HEK293 (cell line): ENCODE measurements around the gene ZNF625.

Source experiments
- CTCF ChIA-PET: fragments of 350-600 bp; formaldehyde crosslinking; extraction: SDS; loops from one replicate; lab custom pipeline; 2021; ENCODE audit warnings: antibody characterized with exemption; lab: Yijun Ruan, JAX
- POLR2A ChIA-PET: fragments of 300-600 bp; formaldehyde crosslinking; extraction: SDS; loops from one replicate; lab custom pipeline; 2020; ENCODE audit warnings: antibody characterized with exemption, inconsistent platforms; lab: Yijun Ruan, JAX
- H3K27ac ChIP-seq: fragments of 200-500 bp; sonication (Bioruptor generic); 2 replicates; pipeline ENCODE4 v1.5.1; 2014; ENCODE audit warnings: low read depth, low read length, control low read depth, inconsistent platforms; ENCODE audit errors: extremely low read depth
- H3K36me3 ChIP-seq, 2 experiments: fragments of 200-500 bp in 1 of 2; sonication (Bioruptor generic) in 1 of 2; 1 replicate in 1 of 2; 2 replicates in 1 of 2; pipeline ENCODE4 v1.5.1; 2014 to 2017; ENCODE audit warnings: inconsistent platforms in 2 of 2, low read length in 2 of 2; ENCODE audit not compliant: control insufficient read depth in 2 of 2, insufficient read depth in 1 of 2
- H3K4me1 ChIP-seq: fragments of 200-500 bp; sonication (Bioruptor generic); 2 replicates; pipeline ENCODE4 v1.5.1; 2014; ENCODE audit warnings: mild to moderate bottlenecking, low read length, inconsistent platforms; ENCODE audit not compliant: control insufficient read depth, insufficient read depth
- H3K4me3 ChIP-seq: 2 replicates; pipeline ENCODE4 v1.5.1; 2011; ENCODE audit warnings: low read depth, mild to moderate bottlenecking, control low read depth, low read length, moderate library complexity
- H3K9me3 ChIP-seq: fragments of 200-500 bp; sonication (Bioruptor generic); 2 replicates; pipeline ENCODE4 v1.5.1; 2014; ENCODE audit warnings: low read depth, low read length, inconsistent platforms; ENCODE audit not compliant: control insufficient read depth, insufficient read depth
- ELK4 ChIP-seq: IDR thresholded peaks from 2 replicates; pipeline ENCODE4 v1.6.1; 2011; ENCODE audit warnings: mild to moderate bottlenecking, low read depth, low read length, borderline replicate concordance
- GLI4 ChIP-seq: fragments of 450-650 bp; formaldehyde crosslinking; IDR thresholded peaks from 2 replicates; pipeline ENCODE4 v1.5.1; 2016; ENCODE audit warnings: missing biosample characterization, missing genetic modification characterization
- KLF8 ChIP-seq: fragments of 450-650 bp; formaldehyde crosslinking; IDR thresholded peaks from 2 replicates; pipeline ENCODE4 v1.5.1; 2016; ENCODE audit warnings: missing biosample characterization, missing genetic modification characterization
- PRDM1 ChIP-seq: fragments of 450-650 bp; formaldehyde crosslinking; IDR thresholded peaks from 2 replicates; pipeline ENCODE4; 2016; ENCODE audit warnings: missing biosample characterization, missing genetic modification characterization
- SETDB1 ChIP-seq: IDR thresholded peaks from one replicate; pipeline ENCODE4 v1.6.1; 2017; ENCODE audit warnings: mild to moderate bottlenecking, low read length, moderate library complexity, mixed read lengths; ENCODE audit not compliant: insufficient read length
- SP7 ChIP-seq: fragments of 450-650 bp; formaldehyde crosslinking; IDR thresholded peaks from 2 replicates; pipeline ENCODE4 v1.5.1; 2016; ENCODE audit warnings: missing biosample characterization, missing genetic modification characterization
- TCF7L2 ChIP-seq: IDR thresholded peaks from 2 replicates; pipeline ENCODE4 v1.6.1; 2011; ENCODE audit warnings: low read depth, mild to moderate bottlenecking, inconsistent platforms, low read length, moderate library complexity, borderline replicate concordance
- ZIC2 ChIP-seq: fragments of 450-650 bp; formaldehyde crosslinking; IDR thresholded peaks from 2 replicates; pipeline ENCODE4 v1.5.1; 2016; ENCODE audit warnings: missing biosample characterization, missing genetic modification characterization
- ZNF140 ChIP-seq: fragments of 450-650 bp; formaldehyde crosslinking; IDR thresholded peaks from 2 replicates; pipeline ENCODE4 v1.5.1; 2016; ENCODE audit warnings: missing biosample characterization, missing genetic modification characterization
- ZNF23 ChIP-seq: fragments of 450-650 bp; formaldehyde crosslinking; IDR thresholded peaks from 2 replicates; pipeline ENCODE4 v1.5.1; 2016; ENCODE audit warnings: missing biosample characterization, missing genetic modification characterization, borderline replicate concordance
- ZNF274 ChIP-seq, 2 experiments: fragments of 200-500 bp in 1 of 2; fragments of 450-650 bp in 1 of 2; sonication (Bioruptor generic) in 1 of 2; formaldehyde crosslinking in 1 of 2; IDR thresholded peaks; 2 replicates each; pipeline versions ENCODE4 v1.5.1 to v1.6.1; 2014 to 2016; ENCODE audit warnings: borderline replicate concordance in 1 of 2, inconsistent platforms in 1 of 2, low read length in 1 of 2, missing biosample characterization in 1 of 2, missing genetic modification characterization in 1 of 2
- ZNF324 ChIP-seq: fragments of 450-650 bp; formaldehyde crosslinking; IDR thresholded peaks from 2 replicates; pipeline ENCODE4 v1.5.1; 2016; ENCODE audit warnings: missing biosample characterization, missing genetic modification characterization
- ZNF335 ChIP-seq: fragments of 450-650 bp; formaldehyde crosslinking; conservative IDR thresholded peaks from 2 replicates; pipeline ENCODE4 v1.5.1; 2016; ENCODE audit warnings: missing biosample characterization, missing genetic modification characterization
- ZNF341 ChIP-seq: fragments of 450-650 bp; formaldehyde crosslinking; IDR thresholded peaks from 2 replicates; pipeline ENCODE4; 2016; ENCODE audit warnings: low read depth, missing biosample characterization, missing genetic modification characterization
- ZNF394 ChIP-seq: fragments of 450-650 bp; formaldehyde crosslinking; IDR thresholded peaks from 2 replicates; pipeline ENCODE4 v1.5.1; 2016; ENCODE audit warnings: missing biosample characterization, missing genetic modification characterization, mild to moderate bottlenecking, moderate library complexity, borderline replicate concordance
- ZNF423 ChIP-seq: fragments of 450-650 bp; formaldehyde crosslinking; IDR thresholded peaks from 2 replicates; pipeline ENCODE4 v1.5.1; 2016; ENCODE audit warnings: missing biosample characterization, missing genetic modification characterization
- ZNF513 ChIP-seq: fragments of 450-650 bp; IDR thresholded peaks from 2 replicates; pipeline ENCODE4 v1.5.1; 2018; ENCODE audit warnings: missing biosample characterization, missing genetic modification characterization
- ZNF544 ChIP-seq: fragments of 450-650 bp; formaldehyde crosslinking; IDR thresholded peaks from 2 replicates; pipeline ENCODE4 v1.5.0; 2017; ENCODE audit warnings: missing biosample characterization, missing genetic modification characterization
- ZNF670 ChIP-seq: fragments of 450-650 bp; formaldehyde crosslinking; IDR thresholded peaks from 2 replicates; pipeline ENCODE4 v1.5.1; 2016; ENCODE audit warnings: missing biosample characterization, missing genetic modification characterization, low read depth
- TF ChIP-seq, protein P1 (sequence below): fragments of 450-650 bp; formaldehyde crosslinking; IDR thresholded peaks from 2 replicates; pipeline ENCODE4 v1.5.1; 2016; ENCODE audit warnings: missing biosample characterization, missing genetic modification characterization
- TF ChIP-seq, protein P2 (sequence below): fragments of 450-650 bp; formaldehyde crosslinking; IDR thresholded peaks from 2 replicates; pipeline ENCODE4 v1.5.1; 2016; ENCODE audit warnings: missing biosample characterization, missing genetic modification characterization

The ZNF625 gene

DNA sequence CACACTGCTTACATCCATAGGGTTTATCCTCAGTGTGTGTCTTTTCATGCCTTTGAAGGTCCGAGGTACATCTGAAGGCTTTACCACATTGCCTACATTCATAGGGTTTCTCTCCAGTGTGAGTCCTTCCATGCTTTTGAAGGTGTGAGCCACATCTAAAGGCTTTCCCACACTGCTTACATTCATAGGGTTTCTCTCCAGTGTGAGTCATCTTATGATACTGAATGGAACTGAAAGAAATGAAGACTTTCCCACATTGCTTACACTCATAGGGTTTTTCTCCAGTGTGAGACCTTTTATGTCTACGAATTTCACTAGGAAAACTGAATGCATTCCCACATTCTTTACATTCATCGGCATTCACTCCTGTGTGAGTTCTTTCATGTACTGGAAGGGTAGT lies 23.5 kb downstream of the ZNF625 start:
- ChIA-PET CTCF (no interaction called here), POLR2A (no interaction called here)
- Histone ChIP-seq H3K4me3 (no peak overlapping the region), H3K27ac (no peak overlapping the region), H3K36me3 (peaks cover 21 to 57% of the 10 kb centered on the region in 2 experiments), H3K9me3 (no peaks in the 10 kb centered on the region)
- TF ChIP-seq ZNF335 (tag by site-specific recombination): no peak
- TF ChIP-seq SETDB1: peak; percentile 87
- TF ChIP-seq ZNF274 (IDR thresholded peaks at IDR 0.05; ENCODE audit: low read length): no peak
- peak; percentile 67; the same call in 1 of the 2 replicates for TF ChIP-seq ZNF274 (tag by site-specific recombination; IDR thresholded peaks at IDR 0.05; ENCODE audit: borderline replicate concordance)
- TF ChIP-seq, all 188 proteins: peak for 2
- H3K4me1 ChIP-seq: no peaks in the 10 kb centered on the region

DNA sequence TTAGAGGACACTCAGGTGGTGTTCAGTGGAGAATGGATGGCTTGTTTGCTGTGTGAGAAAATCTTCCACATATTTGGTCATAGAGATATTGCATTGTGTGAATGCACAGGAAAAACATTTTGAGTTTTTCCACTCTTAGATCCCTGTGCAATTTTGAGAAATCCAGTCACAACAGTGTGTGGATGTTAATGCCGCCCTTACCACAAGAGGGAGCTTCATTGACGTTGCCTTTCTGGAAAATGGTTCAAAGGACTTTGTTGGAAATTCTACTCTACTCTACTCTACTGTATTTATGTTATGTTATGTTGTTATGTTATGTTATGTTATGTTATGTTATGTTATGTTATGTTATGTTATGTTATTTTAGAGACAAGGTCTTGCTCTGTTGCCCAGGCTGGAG lies 29.8 kb downstream of the ZNF625 start:
- H3K27ac ChIP-seq: no peak overlapping the region
- no peak overlapping the region for H3K4me3 ChIP-seq
- no peak for TF ChIP-seq ZNF394 (tag by site-specific recombination)
- no peak for TF ChIP-seq ZNF544 (tag by site-specific recombination)
- no peak for TF ChIP-seq PRDM1 (tag by site-specific recombination)
- TF ChIP-seq, protein P1, sequence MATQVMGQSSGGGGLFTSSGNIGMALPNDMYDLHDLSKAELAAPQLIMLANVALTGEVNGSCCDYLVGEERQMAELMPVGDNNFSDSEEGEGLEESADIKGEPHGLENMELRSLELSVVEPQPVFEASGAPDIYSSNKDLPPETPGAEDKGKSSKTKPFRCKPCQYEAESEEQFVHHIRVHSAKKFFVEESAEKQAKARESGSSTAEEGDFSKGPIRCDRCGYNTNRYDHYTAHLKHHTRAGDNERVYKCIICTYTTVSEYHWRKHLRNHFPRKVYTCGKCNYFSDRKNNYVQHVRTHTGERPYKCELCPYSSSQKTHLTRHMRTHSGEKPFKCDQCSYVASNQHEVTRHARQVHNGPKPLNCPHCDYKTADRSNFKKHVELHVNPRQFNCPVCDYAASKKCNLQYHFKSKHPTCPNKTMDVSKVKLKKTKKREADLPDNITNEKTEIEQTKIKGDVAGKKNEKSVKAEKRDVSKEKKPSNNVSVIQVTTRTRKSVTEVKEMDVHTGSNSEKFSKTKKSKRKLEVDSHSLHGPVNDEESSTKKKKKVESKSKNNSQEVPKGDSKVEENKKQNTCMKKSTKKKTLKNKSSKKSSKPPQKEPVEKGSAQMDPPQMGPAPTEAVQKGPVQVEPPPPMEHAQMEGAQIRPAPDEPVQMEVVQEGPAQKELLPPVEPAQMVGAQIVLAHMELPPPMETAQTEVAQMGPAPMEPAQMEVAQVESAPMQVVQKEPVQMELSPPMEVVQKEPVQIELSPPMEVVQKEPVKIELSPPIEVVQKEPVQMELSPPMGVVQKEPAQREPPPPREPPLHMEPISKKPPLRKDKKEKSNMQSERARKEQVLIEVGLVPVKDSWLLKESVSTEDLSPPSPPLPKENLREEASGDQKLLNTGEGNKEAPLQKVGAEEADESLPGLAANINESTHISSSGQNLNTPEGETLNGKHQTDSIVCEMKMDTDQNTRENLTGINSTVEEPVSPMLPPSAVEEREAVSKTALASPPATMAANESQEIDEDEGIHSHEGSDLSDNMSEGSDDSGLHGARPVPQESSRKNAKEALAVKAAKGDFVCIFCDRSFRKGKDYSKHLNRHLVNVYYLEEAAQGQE (tag by site-specific recombination): no peak
- TF ChIP-seq KLF8 (tag by site-specific recombination): no peak
- no peak for TF ChIP-seq ZNF341 (tag by site-specific recombination)
- TF ChIP-seq, protein P2, sequence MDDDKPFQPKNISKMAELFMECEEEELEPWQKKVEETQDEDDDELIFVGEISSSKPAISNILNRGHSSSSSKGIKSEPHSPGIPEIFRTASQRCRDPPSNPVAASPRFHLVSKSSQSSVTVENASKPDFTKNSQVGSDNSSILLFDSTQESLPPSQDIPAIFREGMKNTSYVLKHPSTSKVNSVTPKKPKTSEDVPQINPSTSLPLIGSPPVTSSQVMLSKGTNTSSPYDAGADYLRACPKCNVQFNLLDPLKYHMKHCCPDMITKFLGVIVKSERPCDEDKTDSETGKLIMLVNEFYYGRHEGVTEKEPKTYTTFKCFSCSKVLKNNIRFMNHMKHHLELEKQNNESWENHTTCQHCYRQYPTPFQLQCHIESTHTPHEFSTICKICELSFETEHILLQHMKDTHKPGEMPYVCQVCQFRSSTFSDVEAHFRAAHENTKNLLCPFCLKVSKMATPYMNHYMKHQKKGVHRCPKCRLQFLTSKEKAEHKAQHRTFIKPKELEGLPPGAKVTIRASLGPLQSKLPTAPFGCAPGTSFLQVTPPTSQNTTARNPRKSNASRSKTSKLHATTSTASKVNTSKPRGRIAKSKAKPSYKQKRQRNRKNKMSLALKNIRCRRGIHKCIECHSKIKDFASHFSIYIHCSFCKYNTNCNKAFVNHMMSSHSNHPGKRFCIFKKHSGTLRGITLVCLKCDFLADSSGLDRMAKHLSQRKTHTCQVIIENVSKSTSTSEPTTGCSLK: no peak
- TF ChIP-seq ZNF324 (tag by site-specific recombination): no peak
- no peak for TF ChIP-seq GLI4 (tag by site-specific recombination)
- TF ChIP-seq SP7 (tag by site-specific recombination): no peak
- ChIA-PET POLR2A (interaction anchor here (1.1 kb wide), 1 partner anchor 314 kb away, joined by 3 read pairs; the partner anchor contains the start of gene ZNF443), CTCF (interaction anchor here (0.5 to 1.6 kb wide), 6 partner anchors 9 to 642 kb away, joined by 3 to 7 read pairs (median 5); partner anchors contain the start of gene ZNF20)
- no peaks in the 10 kb centered on the region for H3K36me3 ChIP-seq
- no peaks in the 10 kb centered on the region for H3K9me3 ChIP-seq
- no peaks in the 10 kb centered on the region for H3K4me1 ChIP-seq

DNA sequence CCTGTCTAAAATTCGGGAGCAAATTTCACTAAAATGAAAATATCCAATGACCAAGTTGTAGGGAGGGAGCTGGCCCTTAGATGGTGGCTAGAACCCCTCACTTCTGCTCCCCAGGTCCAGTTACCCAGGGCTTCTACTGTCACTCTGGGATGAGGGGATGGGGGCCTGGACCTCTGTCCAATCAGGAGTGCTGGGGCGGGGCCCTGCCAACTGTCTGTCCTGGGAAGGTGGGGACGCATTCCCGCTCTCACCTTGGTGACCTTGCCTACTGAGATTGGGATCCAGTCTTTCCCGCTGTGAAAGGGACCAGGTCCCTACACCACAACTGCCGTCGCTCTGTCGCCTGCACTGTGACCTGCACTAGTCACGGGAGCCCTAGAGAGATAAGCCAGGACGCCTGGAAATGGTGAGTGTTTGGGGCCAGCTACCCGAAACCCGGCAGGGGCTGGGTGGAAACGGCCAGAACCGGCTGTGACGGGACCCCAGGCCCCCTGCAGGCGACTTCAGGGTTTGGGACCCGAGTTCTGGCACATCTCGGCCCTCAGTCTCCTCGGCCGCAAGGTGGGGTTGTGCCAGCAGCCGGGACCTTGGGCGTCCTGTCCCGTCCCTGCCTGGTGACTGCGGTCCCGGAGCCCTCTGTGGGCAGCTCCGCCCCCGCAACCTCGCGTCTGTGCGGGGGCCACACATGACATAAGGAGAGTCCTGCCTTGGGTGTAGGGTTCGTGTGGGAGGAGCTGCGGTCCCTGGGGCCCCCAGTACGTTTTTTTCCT lies 39.1 kb downstream of the ZNF625 start:
- ChIA-PET POLR2A (no interaction called here), CTCF (interaction anchor here (0.7 to 2.2 kb wide), 3 partner anchors 9 to 82 kb away, joined by 3 to 6 read pairs (median 3); partner anchors contain the start of gene ZNF433)
- Histone ChIP-seq H3K9me3 (no peaks in the 10 kb centered on the region), H3K4me3 (no peak overlapping the region), H3K4me1 (no peaks in the 10 kb centered on the region), H3K36me3 (no peaks in the 10 kb centered on the region), H3K27ac (no peak overlapping the region)
- TF ChIP-seq ZNF23 (no peak), ZNF670 (tag by site-specific recombination) (no peak), ELK4 (no peak), ZNF513 (tag by site-specific recombination) (no peak), ZNF423 (tag by site-specific recombination) (no peak), TCF7L2 (no peak), ZNF140 (tag by site-specific recombination) (no peak), ZIC2 (tag by site-specific recombination) (no peak)
